Renal cortical epithelial cell (primary cell): Measurements from ENCODE around the gene SLAMF7. TPM values are rescaled to one million over a fixed set of nuclear protein-coding genes. Genes with fewer than 3 reads are reported as not detected.
"Not testable (repeated sequence)": the region's sequence is repeated elsewhere in the genome, so short reads cannot be mapped to it uniquely, and the experiment has no call there.

Experiments
- DNase-seq: peaks from one replicate; pipeline ENCODE4 v3.0.0-alpha.2; 2011; ENCODE audit warnings: low read depth
- total RNA-seq: library from RNA; depleted of rRNA; stranded (reverse); fragments of >200 nt; gene quantifications from 2 replicates; pipeline ENCODE4 v1.2.3, GENCODE V29; 2014

SLAMF7 gene
- total RNA-seq, 1 donor from 2014 or later, result not detected

GRCh38 chr1:160720356-160721085, 18.5 kb upstream of the SLAMF7 start:
- DNase-seq, result peak; percentile 33

DNA sequence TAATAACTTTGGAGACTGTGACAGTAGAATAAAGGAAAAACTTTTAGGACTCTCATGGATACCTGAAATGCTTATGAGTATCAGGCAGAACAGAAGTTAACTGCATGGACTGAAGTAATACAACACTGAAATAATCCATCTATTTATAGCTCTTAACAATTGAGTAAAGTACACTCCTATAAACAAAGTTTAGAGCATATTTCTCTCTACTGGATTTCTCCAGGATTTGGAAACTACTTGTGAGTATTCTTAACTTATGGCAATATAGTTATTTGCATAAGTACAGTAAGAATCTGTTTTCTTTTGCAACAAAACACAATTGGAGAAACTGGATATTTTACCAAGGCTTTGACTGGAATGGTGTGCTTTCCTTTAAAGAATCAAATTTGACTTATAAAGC, 17.6 kb upstream of the SLAMF7 start:
- no peak for DNase-seq

GRCh38 chr1:160722726-160723125, 16.3 kb upstream of the SLAMF7 start:
- no peak for DNase-seq

DNA sequence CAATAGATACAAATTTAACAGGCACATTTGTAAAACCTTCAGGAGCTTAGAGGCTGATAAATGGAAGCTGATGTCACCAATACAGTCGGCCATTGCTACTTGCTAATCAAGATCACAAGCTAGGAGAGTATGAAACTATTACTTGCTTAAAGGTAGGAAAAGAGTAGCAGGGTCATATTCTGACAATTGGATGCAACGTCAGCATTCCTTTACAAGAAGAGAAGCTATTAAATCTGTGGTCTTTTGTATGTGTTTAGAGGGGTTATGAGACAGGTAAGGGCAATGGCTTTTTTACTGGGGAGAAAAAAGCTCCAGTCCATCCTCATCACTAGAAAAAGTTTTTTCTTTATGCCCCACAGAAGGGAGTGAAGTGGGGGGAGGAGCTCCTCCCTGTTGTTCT, 15.7 kb upstream of the SLAMF7 start:
- no peak for DNase-seq

DNA sequence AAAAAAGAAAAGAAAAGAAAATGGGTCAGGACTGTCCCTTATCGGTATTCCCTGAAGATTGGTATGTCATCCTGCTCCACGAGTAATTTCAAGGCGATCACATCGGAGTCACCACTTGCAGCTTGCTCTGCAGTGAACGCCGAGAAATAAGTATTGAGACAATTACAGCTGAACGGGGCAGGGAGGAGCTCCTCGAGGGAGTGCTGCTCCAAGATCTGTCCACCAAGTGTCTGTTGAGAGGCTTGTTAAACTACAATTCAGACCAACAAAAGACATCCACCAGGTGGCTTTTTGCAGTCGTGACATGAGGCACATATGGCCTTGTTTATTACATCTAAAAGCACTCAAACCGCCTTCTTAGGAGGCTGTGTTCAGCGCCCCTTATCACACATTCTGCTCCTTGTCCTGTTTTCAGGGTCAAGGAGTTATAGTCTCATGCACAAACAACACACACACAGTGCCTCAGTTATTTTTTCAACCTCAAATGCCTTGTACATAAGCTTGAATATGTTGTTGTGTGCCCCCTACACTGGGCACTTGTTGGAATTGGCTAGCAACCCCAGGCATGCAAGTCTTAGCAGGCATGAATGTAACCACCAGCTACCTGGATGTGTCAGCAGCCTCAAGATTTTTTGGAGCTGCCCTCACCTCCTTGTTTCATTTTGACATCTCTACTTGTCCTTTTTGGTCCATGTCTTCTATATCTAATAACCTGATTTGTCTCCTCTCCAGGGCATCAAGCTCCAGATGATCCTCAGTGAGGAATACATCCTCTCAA, 14.4 kb upstream of the SLAMF7 start:
- no peak for DNase-seq

GRCh38 chr1:160726114-160726497, 12.9 kb upstream of the SLAMF7 start:
- DNase-seq, result no peak

GRCh38 chr1:160726498-160727315, 12.3 kb upstream of the SLAMF7 start:
- DNase-seq, result peak; percentile 65

DNA sequence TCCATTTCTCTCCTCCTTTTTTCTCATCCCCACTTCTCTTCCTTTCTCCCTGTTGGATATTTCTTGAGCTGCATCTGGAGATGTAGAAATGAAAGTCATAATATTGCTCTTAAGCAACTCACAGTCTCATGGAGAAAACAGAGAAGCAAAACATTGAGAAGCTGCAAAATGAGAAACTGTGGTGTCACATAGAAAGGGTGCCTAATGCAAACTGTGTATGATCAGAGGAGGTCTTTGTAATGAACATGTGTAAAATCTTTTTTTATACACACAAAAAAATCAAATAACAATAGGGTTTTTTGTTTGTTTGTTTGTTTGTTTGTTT, 11.8 kb upstream of the SLAMF7 start:
- no peak for DNase-seq

DNA sequence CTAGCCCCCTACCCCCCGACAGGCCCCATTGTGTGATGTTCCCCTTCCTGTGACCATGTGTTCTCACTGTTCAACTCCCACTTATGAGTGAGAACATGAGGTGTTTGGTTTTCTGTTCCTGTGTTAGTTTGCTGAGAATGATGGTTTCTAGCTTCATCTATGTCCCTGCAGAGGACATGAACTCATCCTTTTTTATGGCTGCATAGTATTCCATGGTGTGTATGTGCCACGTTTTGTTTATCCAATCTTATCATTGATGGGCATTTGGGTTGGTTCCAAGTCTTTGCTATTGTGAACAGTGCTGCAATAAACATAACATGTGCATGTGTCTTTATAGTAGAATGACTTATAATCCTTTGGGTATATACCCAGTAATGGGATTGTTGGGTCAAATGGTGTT, 7.5 kb upstream of the SLAMF7 start:
- not testable (repeated sequence) for DNase-seq

- DNase-seq, result no peak
Observed at GRCh38 chr1:160731990-160732389, 7.1 kb upstream of the SLAMF7 start.

DNA sequence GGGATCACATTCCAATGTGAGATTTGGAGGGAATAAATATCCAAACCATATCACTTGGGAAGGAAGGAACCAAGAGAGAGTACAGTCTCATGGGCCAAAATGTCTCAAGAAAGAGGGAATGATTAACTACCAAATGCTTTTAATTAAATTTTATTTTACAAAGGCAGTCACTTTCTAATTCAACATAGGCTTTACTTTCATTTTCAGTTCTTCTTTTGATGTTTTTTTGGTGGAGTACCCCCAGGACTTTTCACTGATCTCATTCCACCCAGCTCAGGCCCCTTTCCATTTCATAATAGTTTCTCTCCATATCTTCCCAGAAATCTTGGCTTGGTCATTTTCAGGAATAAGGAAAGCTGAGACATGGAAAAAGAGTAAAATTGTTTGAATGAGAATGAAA, 5.1 kb upstream of the SLAMF7 start:
- no peak for DNase-seq

GRCh38 chr1:160734301-160734700, 4.7 kb upstream of the SLAMF7 start:
- no peak for DNase-seq

GRCh38 chr1:160738271-160738670, 776 bp upstream of the SLAMF7 start:
- DNase-seq, result no peak

DNA sequence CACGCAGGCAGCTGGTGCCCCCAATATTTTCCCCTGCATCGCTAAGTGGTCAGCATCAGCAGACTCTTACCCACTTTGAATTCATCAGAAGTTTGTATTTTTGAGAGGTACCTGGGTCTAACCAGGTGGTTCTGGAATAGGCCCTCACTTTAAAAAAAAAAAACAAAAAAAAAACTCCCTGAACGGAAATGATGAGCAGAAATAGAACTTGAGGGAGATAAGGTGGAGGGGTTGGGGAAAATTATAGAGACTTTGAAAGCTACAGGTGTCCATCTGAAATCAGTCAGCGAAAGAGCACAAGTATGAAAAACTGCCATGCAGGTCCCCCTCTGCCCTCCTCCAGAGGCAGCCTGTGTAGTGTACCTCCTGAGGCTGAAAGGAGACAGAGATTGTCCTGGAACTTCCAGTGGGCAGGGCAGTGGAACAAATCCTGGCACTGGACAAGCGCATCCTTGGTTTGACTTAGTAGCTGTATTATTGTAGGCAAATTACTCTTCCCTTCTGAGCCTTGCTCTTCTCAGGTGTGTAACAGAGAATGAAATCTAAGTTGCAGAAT, 1.2 kb downstream of the SLAMF7 start:
- no peak for DNase-seq

- no peak for DNase-seq
Observed at GRCh38 chr1:160741092-160741501, 2.0 kb downstream of the SLAMF7 start.

GRCh38 chr1:160741612-160742348, 2.7 kb downstream of the SLAMF7 start:
- no peak for DNase-seq

- DNase-seq, result no peak
Observed at GRCh38 chr1:160742428-160743127, 3.5 kb downstream of the SLAMF7 start.

DNA sequence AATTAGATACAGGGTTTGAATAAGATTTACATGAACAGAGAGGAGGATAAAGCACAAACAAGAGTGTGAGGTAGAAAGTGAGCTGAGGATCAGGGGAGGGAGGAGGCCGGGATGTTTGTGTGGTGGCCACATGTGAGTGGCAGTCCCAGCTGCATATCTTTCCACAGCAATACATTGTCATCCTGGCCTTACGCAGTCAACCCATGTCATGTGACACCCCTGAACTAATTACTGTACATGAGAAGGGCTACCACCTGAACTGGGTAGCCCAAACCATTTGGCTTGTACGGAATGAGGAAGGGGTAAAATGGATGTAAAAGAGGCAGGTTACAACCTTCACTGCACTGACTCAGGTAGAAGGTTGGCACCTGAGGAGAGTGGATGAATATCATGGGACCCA, 4.2 kb downstream of the SLAMF7 start:
- no peak for DNase-seq

- no peak for DNase-seq
Observed at GRCh38 chr1:160744199-160744851, 5.3 kb downstream of the SLAMF7 start.

DNA sequence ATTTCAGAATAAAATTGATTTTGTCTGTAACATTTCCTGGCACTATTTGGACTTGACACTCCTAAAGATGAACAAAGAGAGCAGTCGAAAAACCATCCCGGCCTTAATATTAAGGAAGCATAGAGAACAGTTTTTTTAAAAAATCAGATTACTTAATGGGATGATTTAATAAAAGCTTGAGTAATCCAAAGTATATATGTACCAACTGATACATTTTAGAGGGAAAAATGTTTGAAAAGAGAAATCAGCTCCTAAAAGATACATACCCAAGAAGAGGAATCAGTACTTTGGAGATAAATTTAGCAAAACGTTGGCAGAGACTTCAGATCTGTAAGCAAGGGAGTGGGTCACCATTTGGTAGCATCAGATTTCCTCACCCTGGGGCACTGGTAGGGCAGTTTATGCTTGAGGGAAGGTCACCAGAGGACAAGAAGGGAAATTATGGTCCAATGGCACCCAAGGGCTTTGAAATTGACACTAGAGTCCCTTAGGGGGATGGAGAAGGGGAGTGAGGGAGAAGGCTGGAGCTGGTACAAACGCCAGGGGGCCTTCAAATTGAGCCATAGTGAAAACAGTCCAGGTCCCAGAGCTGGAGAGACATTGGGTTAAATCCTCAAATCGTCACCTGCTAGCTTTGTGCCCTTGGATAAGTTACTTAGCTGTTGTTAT, 5.9 kb downstream of the SLAMF7 start:
- no peak for DNase-seq
